Natural killer cell (primary cell): ENCODE measurements around the gene ABCG4. TPM values are rescaled to one million over a fixed set of nuclear protein-coding genes. Genes with fewer than 3 reads are reported as not detected.

ENCODE experiments used
- ATAC-seq, 3 donors: fragments of 150-1000 bp in 2 of 3; fragments of 200-7000 bp in 1 of 3; cut with Tn5 transposase; 1 replicate in 1 of 3; 2 replicates in 2 of 3; pipeline ENCODE4 v1.10.0; 2021; ENCODE audit warnings: mild to moderate bottlenecking in 2 of 3, moderate library complexity in 2 of 3
- DNase-seq, 2 donors: peaks; one replicate each; pipeline versions ENCODE4 v3.0.0 to v3.0.0-alpha.2; 2013 to 2021; ENCODE audit warnings: mixed read lengths in 1 of 2
- H3K27ac ChIP-seq: one replicate; pipeline ENCODE4 v1.5.1; 2013; ENCODE audit warnings: mild to moderate bottlenecking, low read length
- H3K27me3 ChIP-seq: one replicate; pipeline ENCODE4 v1.6.1; 2013; ENCODE audit warnings: low read length; ENCODE audit not compliant: control insufficient read depth, insufficient read depth
- H3K36me3 ChIP-seq: one replicate; pipeline ENCODE4 v1.6.1; 2013; ENCODE audit warnings: low read length; ENCODE audit not compliant: control insufficient read depth, insufficient read depth
- H3K4me1 ChIP-seq: one replicate; pipeline ENCODE4 v1.6.1; 2013; ENCODE audit warnings: low read length; ENCODE audit not compliant: control insufficient read depth, insufficient read depth
- H3K4me3 ChIP-seq: one replicate; pipeline ENCODE4 v1.5.1; 2013; ENCODE audit warnings: low read length
- H3K9me3 ChIP-seq: one replicate; pipeline ENCODE4 v1.6.1; 2013; ENCODE audit warnings: low read length; ENCODE audit not compliant: control insufficient read depth, insufficient read depth
- H3K27ac Mint-ChIP-seq, 2 donors: one replicate each; pipeline ENCODE4 v1.8.0; 2022; ENCODE audit warnings: mild to moderate bottlenecking in 2 of 2, mixed read lengths in 2 of 2, moderate library complexity in 1 of 2
- H3K27me3 Mint-ChIP-seq, 2 donors: one replicate each; pipeline ENCODE4 v1.8.0; 2022; ENCODE audit warnings: low read depth in 2 of 2, mixed read lengths in 2 of 2
- H3K36me3 Mint-ChIP-seq: one replicate; pipeline ENCODE4 v1.8.0; 2022; ENCODE audit warnings: mixed read lengths
- H3K4me1 Mint-ChIP-seq, 2 donors: one replicate each; pipeline ENCODE4 v1.8.0; 2022; ENCODE audit warnings: mixed read lengths in 2 of 2
- H3K4me3 Mint-ChIP-seq: one replicate; pipeline ENCODE4 v1.8.0; 2022; ENCODE audit warnings: mild to moderate bottlenecking, moderate library complexity, mixed read lengths
- H3K9me3 Mint-ChIP-seq, 2 donors: one replicate each; pipeline ENCODE4 v1.8.0; 2022; ENCODE audit warnings: mixed read lengths in 2 of 2
- CTCF ChIP-seq: fragments of 200-600 bp; IDR thresholded peaks from one replicate; pipeline ENCODE4 v1.8.0; 2022; ENCODE audit warnings: antibody characterized with exemption
- WGBS: methylation state at CpG from one replicate; pipeline ENCODE4 v1.1.7; 2013; ENCODE audit warnings: missing lambda C conversion rate; ENCODE audit not compliant: insufficient coverage; 5-methylcytosine and 5-hydroxymethylcytosine counted together
- intact Hi-C: fragments of 100-400 bp; cut with micrococcal nuclease; formaldehyde crosslinking; loops from one replicate; pipeline ENCODE4 v1.14.2; 2022
- total RNA-seq, 4 donors: library from RNA; stranded (reverse); fragments of 120-200 nt in 1 of 4; gene quantifications; one replicate each; pipeline versions ENCODE4 v1.2.3 to v1.2.4, GENCODE V29; 2013 to 2022

Gene ABCG4
- total RNA-seq, 3 donors from 2014 or later (not counting 1 experiment from before 2014, with no cell fraction given) = 0.09 TPM; not detected in 2

- no peaks in the 10 kb centered on the region for H3K27me3 ChIP-seq
- ATAC-seq = no peak
- H3K9me3 Mint-ChIP-seq = no peaks in the 10 kb centered on the region
- H3K4me1 Mint-ChIP-seq = peaks cover 0 to 26% of the 10 kb centered on the region in 2 donors
- H3K4me3 ChIP-seq = no peak overlapping the region
- H3K27ac Mint-ChIP-seq = no peak overlapping the region
- H3K4me1 ChIP-seq = peaks cover 9% of the 10 kb centered on the region
- TF ChIP-seq CTCF = no peak
- H3K36me3 Mint-ChIP-seq = no peaks in the 10 kb centered on the region
- no peak overlapping the region for H3K4me3 Mint-ChIP-seq
- no peaks in the 10 kb centered on the region for H3K9me3 ChIP-seq
- H3K36me3 ChIP-seq = peaks cover 8% of the 10 kb centered on the region
- intact Hi-C loops = no loop called here
- H3K27ac ChIP-seq = no peak overlapping the region
- 98% methylated on average over 21 of the region's 21 CpGs for WGBS
- no peaks in the 10 kb centered on the region for H3K27me3 Mint-ChIP-seq
- no peak for DNase-seq
Measured at GRCh38 chr11:119173453-119173852, 24.6 kb downstream of the ABCG4 start.

GRCh38 chr11:119175493-119176077, 26.7 kb downstream of the ABCG4 start:
- H3K4me3 ChIP-seq = no peak overlapping the region
- Mint-ChIP-seq H3K36me3 (no peaks in the 10 kb centered on the region), H3K9me3 (no peaks in the 10 kb centered on the region), H3K4me3 (no peak overlapping the region), H3K27me3 (no peaks in the 10 kb centered on the region), H3K4me1 (peaks cover 0 to 10% of the 10 kb centered on the region in 2 donors), H3K27ac (no peak overlapping the region)
- TF ChIP-seq CTCF = no peak
- H3K4me1 ChIP-seq = no peaks in the 10 kb centered on the region
- H3K27ac ChIP-seq = no peak overlapping the region
- peaks cover 15% of the 10 kb centered on the region for H3K36me3 ChIP-seq
- no peaks in the 10 kb centered on the region for H3K9me3 ChIP-seq
- ATAC-seq (no peak), DNase-seq (no peak)
- 81% methylated on average over 3 of the region's 6 CpGs for WGBS
- intact Hi-C loops = no loop called here
- no peaks in the 10 kb centered on the region for H3K27me3 ChIP-seq

GRCh38 chr11:119178166-119178680, 29.4 kb downstream of the ABCG4 start:
- Histone ChIP-seq H3K27me3 (no peaks in the 10 kb centered on the region), H3K4me1 (no peaks in the 10 kb centered on the region), H3K4me3 (no peak overlapping the region), H3K36me3 (peaks cover 17% of the 10 kb centered on the region), H3K9me3 (no peaks in the 10 kb centered on the region), H3K27ac (no peak overlapping the region)
- Mint-ChIP-seq H3K4me1 (no peaks in the 10 kb centered on the region), H3K36me3 (no peaks in the 10 kb centered on the region), H3K9me3 (no peaks in the 10 kb centered on the region), H3K4me3 (no peak overlapping the region), H3K27ac (no peak overlapping the region), H3K27me3 (no peaks in the 10 kb centered on the region)
- DNase-seq (no peak), ATAC-seq (no peak)
- TF ChIP-seq CTCF = no peak
- WGBS = 68% methylated on average over 4 of the region's 4 CpGs
- intact Hi-C loops = no loop called here

GRCh38 chr11:119179342-119179741, 30.5 kb downstream of the ABCG4 start:
- Mint-ChIP-seq H3K27me3 (no peaks in the 10 kb centered on the region), H3K9me3 (no peaks in the 10 kb centered on the region), H3K4me3 (no peak overlapping the region), H3K27ac (no peak overlapping the region), H3K36me3 (no peaks in the 10 kb centered on the region), H3K4me1 (no peaks in the 10 kb centered on the region)
- H3K4me1 ChIP-seq = no peaks in the 10 kb centered on the region
- ATAC-seq (no peak), DNase-seq (no peak)
- no peaks in the 10 kb centered on the region for H3K27me3 ChIP-seq
- intact Hi-C loops = no loop called here
- TF ChIP-seq CTCF = no peak
- no peak overlapping the region for H3K27ac ChIP-seq
- H3K4me3 ChIP-seq = no peak overlapping the region
- H3K36me3 ChIP-seq = peaks cover 16% of the 10 kb centered on the region
- no peaks in the 10 kb centered on the region for H3K9me3 ChIP-seq
- 98% methylated on average over 6 of the region's 6 CpGs for WGBS
